HCT116 (cell line): ENCODE measurements around the gene HDGFL3.

ENCODE experiments used
- CEBPB ChIP-seq: IDR thresholded peaks from 2 replicates; pipeline ENCODE4 v1.6.1; 2012; ENCODE audit warnings: low read depth
- EGR1 ChIP-seq: IDR thresholded peaks from 2 replicates; pipeline ENCODE4 v1.6.1; 2012; ENCODE audit warnings: low read depth
- EZH2 ChIP-seq: fragments of 200-600 bp; sonication (generic); IDR thresholded peaks from 2 replicates; pipeline ENCODE4 v1.6.1; 2017; ENCODE audit warnings: antibody characterized with exemption, mixed run types
- POLR2A ChIP-seq: IDR thresholded peaks from 2 replicates; pipeline ENCODE4 v1.7.0; 2011; ENCODE audit warnings: borderline replicate concordance; ENCODE audit not compliant: insufficient read depth, insufficient read length; ENCODE audit errors: extremely low read depth
- POLR2AphosphoS5 ChIP-seq: IDR thresholded peaks from 2 replicates; pipeline ENCODE4 v1.6.1; 2011; ENCODE audit warnings: mild to moderate bottlenecking, low read depth, low read length, moderate library complexity
- ZNF274 ChIP-seq: fragments of 200-500 bp; sonication (Bioruptor generic); IDR thresholded peaks from 2 replicates; pipeline ENCODE4 v1.6.1; 2014; ENCODE audit warnings: mild to moderate bottlenecking, low read depth, low read length, inconsistent platforms
- TF ChIP-seq, protein P1 (sequence below), 3 experiments: fragments of 200-600 bp in 1 of 3; sonication (generic) in 1 of 3; IDR thresholded peaks in 2 of 3; conservative IDR thresholded peaks in 1 of 3; 2 replicates each; pipeline ENCODE4 v1.5.1; 2012 to 2017; ENCODE audit warnings: low read depth in 2 of 3, low read length in 2 of 3, antibody characterized with exemption in 1 of 3, borderline replicate concordance in 1 of 3, control low read depth in 1 of 3, mild to moderate bottlenecking in 1 of 3, mixed read lengths in 1 of 3, mixed run types in 1 of 3, moderate library complexity in 1 of 3; ENCODE audit not compliant: insufficient read depth in 1 of 3
- TF ChIP-seq, protein P2 (sequence below): IDR thresholded peaks from 2 replicates; pipeline ENCODE4 v1.6.1; 2012

DNA sequence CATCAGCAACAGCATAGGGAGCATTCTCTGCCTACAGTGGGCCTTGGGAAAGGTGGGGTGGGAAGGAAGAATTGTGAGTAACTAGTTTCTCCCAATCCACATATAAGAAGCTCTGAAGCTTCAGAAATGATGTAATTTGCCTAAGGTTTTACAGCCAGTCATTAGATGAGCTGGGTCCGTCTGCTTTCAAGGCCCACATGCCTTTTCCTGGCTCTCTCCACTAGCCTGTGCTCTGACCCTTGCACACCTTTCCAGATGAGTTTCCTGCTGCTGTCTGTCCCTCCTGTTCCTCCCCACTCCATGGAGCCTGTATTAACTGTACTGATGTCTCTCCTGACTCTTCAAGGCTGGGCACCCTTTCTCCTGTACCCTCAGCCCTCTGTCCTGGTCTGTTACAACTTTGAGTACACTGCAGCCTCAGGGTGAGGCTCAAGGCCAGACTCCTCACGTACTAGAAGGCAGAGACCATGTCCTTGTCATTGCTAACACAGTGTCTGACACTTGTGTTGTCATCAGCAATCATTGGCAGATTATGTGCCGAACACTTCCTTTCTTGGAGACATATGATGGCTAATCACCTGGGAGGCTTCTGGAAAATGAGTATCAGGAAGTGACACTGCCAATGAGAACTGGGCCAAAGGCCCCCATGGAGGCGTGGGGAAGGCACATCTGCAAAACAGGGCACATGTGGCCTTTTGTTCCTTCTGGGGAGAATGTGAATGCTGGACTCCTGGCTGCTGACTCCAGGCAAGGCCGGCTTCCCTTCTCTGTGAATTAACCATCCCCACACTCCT is 93.5 kb downstream of the HDGFL3 start:
- TF ChIP-seq EZH2 (no peak), POLR2AphosphoS5 (no peak), POLR2A (no peak), CEBPB (no peak), ZNF274 (no peak), EGR1 (no peak)
- TF ChIP-seq, protein P1, sequence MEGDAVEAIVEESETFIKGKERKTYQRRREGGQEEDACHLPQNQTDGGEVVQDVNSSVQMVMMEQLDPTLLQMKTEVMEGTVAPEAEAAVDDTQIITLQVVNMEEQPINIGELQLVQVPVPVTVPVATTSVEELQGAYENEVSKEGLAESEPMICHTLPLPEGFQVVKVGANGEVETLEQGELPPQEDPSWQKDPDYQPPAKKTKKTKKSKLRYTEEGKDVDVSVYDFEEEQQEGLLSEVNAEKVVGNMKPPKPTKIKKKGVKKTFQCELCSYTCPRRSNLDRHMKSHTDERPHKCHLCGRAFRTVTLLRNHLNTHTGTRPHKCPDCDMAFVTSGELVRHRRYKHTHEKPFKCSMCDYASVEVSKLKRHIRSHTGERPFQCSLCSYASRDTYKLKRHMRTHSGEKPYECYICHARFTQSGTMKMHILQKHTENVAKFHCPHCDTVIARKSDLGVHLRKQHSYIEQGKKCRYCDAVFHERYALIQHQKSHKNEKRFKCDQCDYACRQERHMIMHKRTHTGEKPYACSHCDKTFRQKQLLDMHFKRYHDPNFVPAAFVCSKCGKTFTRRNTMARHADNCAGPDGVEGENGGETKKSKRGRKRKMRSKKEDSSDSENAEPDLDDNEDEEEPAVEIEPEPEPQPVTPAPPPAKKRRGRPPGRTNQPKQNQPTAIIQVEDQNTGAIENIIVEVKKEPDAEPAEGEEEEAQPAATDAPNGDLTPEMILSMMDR (IDR thresholded peaks at IDR 0.05 in 2 of 3, conservative IDR thresholded peaks at IDR 0.05 in 1 of 3; ENCODE audit: borderline replicate concordance in 1 of 3, insufficient read depth in 1 of 3, low read depth in 2 of 3, low read length in 2 of 3): no peak
- TF ChIP-seq, protein P2, sequence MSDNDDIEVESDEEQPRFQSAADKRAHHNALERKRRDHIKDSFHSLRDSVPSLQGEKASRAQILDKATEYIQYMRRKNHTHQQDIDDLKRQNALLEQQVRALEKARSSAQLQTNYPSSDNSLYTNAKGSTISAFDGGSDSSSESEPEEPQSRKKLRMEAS: no peak
